NCI-H526 treated with DMSO at 0.1 percent for 48 hours (cell line): ENCODE results near the gene ARHGEF16.

Experiments
- DNase-seq: peaks from one replicate; lab custom pipeline; 2025; lab: John Stamatoyannopoulos, UW

The ARHGEF16 gene

DNA sequence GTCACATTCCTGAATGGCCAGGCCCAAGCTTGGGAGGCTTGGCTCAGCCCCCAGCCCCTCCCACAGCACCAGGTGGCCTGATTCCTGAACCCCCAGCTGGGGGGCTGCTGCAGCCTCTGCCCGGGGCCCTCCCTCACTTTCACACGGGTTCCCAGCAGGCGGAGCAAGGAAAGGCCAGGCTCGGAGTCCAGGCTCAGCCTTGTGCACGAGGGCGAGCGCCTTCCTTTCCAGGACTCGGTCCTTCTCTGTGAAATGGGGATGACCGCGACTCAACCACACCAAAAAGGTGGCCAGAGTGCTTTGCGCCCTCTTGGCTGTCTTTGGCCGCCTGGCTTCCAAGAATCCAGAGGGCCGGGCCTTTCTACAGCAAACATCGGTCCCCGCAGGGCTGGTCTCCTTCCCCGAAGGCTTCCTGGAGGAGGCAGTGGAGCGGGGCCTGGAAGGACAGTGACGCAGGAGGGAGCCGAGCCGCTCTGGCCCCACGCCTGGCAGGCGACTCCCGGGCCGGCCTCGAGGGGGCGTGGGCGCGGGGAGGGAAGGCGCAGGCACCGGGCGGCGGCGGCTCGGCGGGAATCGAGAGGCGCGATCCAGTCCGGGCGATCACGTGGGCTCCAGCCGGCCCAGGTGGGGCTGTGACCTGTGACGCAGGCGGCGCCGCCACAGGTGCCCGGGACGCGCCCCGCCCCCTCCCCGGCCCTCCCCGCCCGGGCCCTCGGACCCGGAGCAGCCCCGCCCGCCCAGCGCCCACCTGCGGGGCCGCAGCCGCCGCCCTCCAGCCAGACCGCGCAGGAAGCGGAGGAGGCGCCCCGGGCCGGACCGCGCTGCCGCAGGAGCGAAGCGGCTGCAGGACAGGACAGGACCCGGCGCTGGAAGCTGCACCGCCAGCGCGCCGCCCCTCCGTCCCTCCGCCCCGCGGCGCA is at the start of gene ARHGEF16:
TSS of gene ARHGEF16 (plus strand) at position 775 of the 920 bp plus-strand sequence. CDS start 8,420 bp downstream, outside the sequence.
- DNase-seq = peak; percentile 61

DNA sequence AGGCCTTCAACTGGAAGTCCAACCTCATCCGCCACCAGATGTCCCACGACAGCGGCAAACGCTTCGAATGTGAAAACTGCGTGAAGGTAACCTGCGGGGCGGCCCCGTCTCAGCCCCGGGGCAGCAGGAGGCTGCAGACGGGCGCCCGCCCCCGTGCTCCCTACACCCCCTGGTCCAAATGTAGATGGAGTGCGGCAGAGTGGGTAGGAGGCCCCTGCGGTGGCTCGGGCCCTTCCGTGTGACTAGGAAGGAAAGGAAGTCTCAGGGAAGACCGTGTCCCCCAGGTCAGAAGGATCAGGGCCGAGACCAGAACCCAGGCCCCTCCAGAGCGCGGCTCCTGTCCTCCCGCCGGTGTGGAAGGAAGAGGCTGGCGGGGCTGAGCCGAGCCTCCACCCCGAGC is 49.7 kb upstream of the ARHGEF16 start:
- DNase-seq = no peak

DNA sequence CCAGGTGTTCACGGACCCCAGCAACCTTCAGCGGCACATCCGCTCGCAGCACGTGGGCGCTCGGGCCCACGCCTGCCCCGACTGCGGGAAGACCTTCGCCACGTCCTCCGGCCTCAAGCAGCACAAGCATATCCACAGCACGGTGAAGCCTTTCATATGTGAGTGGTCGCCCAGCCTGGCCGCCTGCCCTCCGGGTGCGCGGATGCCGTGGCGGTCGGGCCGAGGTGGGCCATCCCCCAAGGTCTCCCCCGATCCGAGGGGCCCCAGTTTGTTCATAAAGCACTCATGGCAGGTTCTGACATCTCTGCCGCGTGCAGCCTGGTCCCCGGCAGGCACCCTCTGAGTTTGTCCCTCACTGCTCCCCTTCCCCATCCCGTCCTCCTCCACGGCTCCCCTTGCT is 49.0 kb upstream of the ARHGEF16 start:
- DNase-seq = no peak

DNA sequence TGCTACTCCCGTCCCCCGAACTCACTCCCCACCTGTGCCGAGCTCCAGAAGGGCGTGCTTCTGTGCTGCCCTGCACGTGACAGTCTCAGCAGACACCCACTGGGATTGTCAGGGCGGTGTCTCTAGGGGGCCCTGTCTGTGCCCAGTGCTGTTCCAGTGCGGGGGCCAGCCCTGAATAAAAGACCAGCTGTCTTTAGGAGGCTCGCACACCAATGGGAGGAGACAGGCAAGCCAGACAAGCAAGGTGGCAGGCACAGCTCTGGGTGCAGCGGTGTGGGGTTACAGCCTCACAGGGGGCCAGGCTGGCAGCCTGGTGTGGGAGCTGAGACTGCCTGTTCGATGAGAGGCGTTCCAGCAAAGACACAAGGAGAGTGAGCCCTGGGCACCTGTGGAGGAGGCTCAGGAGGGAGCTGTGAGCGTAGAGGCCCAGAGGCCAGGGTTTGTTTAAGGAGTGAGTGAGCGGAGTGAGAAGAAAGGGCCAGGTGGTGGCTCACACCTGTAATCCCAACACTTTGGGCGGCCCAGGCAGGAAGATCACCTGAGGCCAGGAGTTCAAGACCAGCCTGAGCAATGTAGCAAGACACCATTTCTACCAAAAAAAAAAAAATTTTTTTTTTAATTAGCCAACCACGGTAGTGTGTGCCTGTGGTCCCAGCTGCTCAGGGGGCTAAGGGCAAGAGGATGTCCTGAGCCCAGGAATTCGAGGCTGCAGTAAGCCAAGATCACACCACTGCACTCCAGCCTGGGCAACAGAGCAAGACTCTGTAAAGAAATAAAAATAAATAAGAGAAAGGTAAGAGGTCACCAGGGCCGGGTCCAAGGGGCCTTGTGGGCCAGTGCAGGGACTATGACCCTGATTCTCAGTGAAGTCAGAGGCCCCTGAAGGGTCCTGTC is 48.2 kb upstream of the ARHGEF16 start:
- DNase-seq = no peak

DNA sequence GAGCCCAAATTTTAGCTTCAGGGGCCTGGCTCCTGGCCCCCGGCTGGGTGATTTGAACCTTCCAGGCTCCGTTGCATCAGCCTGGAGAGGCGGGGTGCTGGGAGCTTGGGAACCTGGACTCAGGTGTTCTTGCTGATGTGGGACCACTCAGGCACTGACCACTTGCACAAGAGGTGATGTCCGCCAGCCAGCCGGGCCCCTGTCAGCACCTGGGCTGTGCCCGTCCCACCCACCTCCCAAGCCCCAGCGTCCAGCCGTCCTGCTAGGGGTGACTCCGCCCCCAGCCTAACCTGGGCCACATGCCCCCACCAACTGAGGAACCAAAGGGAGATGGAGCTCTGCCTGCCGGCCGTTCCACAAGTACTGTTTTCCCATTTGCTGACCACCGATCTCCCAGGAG is 47.4 kb upstream of the ARHGEF16 start:
- no peak for DNase-seq

DNA sequence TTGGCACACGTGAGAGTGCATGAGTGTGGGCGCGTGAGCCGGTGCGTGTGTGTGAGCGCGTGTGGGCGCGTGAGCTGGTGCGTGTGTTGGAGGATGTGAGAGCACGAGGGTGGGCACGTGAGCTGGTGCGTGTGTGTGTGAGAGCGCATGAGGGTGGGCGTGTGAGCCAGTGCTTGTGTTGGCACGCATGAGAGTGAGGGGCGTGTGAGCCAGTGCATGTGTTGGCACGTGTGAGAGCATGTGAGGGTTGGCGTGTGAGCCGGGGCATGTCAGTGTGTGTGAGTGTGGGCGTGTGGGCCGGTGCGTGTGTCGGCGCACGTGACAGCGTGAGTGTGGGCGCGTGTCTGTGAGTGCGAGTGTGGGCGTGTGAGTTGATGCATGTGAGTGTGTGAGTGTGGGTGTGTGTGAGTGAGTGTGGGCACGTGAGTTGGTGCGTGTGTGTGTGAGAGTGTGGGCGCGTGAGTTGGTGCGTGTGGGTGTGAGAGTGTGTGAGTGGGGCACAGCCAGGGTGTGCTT is 45.7 kb upstream of the ARHGEF16 start:
- DNase-seq = no peak

DNA sequence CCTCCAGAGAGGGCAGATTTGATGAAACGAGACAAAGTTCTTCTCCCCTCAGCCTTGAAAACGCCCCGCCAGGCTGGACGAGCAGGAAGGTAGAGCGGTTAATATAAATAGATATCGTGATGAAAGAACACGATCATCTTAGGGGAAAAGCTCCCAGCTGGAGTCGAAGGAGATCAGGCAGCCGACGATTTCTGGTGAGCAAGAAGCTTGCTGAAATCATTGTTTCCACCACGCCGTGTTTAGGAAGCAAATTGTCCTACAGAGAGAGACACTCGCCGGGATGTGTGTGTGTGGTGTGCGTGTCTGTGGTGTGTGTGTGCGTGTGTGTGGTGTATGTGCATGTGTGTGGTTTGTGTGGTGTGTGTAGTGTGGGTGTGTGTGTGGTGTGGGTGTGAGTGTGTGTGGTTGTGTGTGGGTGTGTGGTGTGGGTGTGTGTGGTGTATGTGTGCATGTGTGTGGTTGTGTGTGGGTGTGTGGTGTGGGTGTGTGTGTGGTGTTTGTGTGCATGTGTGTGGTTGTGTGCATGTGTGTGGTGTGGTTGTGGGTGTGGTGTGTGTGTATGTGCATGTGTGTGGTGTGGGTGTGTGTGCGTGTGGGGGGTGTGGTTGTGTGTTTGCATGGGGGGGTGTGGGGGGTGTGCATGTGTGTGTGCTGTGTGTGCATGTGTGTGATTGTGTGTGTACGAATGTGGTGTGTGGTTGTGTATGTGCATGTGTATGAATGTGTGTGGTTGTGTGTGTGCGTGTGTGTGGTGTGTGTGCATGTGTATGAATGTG is 44.9 kb upstream of the ARHGEF16 start:
- no peak for DNase-seq

DNA sequence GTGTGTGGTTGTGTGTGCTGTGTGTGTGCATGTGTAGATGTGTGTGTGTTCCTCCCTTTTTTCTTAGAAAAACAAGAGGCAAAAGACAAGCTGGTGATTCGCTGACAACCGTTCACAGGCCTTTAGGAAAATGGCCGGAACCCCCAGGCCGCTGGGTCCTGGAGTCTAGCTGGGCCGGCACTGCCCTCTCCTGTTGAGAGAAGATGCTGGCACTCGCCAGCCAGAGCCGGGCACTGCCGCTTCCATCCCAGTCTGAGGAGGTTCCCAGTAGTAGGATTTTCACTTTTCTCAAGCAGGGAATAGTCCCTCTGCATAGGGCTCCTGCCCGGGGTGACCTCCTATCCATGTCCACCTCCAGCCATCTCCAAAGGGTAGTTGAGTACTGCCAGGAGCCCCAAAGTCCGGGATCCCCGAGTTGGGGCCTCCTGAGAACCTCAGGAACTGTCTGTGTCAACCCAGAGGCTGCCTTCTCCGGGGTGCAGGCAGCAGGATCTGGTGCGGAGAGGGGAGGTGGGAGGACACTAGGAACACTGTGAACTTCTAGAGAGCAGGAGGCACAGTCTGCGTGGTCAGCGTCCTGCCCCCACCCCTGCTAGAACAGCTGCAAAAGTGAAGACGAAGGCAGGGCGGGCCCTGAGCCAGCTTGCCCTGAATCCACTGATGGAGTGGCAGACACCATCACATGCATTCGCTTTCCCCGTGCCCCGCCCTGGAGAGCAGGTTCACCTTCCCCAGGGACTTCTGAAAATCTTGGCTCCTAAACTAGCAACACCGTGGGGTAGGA is 44.1 kb upstream of the ARHGEF16 start:
- DNase-seq = no peak

DNA sequence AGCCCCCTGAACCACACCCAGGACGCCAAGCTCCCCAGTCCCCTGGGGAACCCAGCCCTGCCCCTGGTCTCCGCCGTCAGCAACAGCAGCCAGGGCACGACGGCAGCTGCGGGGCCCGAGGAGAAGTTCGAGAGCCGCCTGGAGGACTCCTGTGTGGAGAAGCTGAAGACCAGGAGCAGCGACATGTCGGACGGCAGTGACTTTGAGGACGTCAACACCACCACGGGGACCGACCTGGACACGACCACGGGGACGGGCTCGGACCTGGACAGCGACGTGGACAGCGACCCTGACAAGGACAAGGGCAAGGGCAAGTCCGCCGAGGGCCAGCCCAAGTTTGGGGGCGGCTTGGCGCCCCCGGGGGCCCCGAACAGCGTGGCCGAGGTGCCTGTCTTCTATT is 42.7 kb upstream of the ARHGEF16 start:
- no peak for DNase-seq

DNA sequence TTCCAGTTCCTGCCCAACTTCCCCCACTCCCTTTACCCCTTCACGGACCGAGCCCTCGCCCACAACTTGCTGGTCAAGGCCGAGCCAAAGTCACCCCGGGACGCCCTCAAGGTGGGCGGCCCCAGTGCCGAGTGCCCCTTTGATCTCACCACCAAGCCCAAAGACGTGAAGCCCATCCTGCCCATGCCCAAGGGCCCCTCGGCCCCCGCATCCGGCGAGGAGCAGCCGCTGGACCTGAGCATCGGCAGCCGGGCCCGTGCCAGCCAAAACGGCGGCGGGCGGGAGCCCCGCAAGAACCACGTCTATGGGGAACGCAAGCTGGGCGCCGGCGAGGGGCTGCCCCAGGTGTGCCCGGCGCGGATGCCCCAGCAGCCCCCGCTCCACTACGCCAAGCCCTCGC is 42.1 kb upstream of the ARHGEF16 start:
- no peak for DNase-seq

DNA sequence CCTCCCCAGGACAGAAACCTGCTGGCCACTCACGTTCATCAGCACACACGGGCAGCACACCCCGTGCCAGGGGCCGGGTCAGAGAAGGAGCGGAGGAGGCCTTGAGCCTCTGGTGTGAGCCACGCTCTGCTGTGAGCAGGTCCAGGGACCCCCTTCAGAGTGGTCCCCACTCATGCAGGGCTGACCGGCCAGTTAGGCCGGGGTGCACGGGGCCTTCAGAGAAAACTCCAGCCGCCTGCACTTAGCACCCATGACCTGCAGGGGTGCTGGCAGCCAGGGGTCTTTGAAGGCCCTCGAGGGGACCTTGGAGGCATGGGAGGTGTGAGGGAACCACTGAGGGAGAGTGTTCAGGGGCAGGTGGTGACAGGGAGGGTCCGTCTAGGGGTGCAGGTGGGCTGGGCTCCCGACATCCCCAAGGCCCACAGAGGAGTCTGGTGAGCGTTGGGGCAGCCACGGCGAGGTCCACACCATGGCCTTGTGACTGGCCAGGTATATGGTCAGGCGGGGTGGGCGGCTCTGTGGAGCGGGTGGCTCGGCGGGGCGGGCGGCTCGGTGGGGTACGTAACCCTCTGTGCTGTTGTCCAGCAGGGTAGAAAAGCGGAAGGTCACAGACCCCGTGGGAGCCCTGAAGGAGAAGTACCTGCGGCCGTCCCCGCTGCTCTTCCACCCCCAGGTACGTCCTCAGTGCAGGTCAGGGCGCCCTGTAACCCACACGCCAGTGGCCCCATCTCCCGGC is 40.3 kb upstream of the ARHGEF16 start:
- DNase-seq = no peak

DNA sequence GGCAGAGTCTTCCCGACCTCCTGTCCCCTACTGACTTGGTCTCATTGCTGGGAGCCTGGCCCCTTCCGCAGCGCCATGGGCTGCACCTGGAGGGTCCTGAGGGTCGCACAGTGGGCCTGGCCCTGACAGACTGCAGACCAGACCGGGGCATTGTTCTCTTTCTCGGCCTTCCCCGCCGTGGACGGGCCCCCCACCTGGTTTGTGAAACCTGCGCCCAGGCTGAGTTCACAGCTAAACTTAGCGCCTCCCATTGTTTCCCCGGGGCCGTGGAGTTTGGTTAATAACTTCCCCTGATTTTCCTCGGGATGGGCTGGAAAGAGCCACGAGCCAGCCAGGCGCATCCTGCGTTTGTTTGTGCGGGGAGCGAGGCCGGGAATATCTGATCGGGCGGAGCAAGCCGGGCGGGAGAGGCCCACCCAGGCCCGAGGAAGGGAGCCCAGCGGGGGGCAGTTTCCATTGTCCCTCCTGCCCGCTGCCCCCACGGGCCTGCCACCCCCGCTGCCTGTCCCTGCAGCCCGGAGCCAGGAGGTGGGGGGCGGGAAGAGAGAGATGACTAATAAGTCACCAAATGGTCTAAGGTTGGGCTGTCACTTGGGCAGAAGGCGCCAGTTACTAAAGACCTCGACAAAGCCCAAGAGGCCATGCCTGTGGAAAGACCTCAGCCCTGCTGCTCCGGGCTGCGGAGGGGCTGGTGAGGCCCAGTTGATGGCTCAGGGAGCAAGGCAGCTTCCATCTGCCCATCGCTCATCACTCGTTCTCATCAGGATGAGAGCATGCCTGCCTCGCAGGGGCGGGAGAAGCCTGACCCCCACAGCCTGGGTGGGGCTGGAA is 39.0 kb upstream of the ARHGEF16 start:
- no peak for DNase-seq

DNA sequence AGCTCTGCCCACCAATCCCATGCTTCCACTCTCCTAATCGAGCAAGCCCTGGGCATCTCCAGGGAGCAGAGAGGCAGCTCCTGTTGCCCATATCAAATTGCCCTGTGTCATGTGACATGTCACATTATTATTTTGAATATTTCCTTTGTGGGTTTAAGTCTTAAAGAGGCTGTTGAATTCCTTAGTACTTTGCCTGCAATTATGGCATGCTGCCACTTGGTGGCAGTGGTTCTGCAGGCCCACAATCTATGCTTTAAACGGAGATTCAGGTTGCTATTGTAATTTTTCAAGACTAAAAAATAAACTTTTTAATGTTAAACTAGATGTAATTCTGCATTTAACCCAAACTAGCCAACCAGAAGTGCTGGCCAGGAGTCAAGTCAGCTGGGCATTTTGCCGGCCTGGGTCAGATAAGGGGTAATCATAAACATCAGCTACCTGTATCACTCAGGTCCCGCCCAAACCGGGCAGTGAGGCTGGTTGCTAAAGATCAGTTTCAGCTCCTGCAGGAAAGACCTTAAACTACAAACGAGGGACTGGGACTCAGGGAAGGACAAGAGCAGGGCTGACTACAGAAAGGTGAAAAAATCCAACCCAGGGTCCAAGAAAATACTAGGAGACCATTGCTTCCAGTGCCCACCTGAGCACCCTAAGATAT is 37.3 kb upstream of the ARHGEF16 start:
- no peak for DNase-seq

DNA sequence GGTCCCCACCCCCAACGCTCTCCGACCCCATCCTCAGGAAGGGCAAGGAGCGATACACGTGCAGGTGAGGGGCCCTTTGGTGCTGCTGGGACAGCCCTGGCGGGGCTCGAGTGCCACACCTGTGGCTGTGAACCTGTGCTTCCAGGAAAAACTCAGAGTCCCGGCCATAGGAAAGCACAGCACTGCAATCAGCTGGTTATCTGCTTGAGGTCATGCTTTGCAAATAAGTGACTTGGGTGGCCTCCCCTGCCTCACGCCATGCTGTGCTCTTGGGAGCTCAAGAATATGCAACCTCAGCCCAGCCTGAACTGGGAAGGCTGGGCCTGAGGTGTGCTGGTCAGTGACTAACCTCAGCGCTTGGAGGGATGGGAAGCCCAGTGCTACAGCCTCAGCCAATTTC is 36.5 kb upstream of the ARHGEF16 start:
- no peak for DNase-seq

DNA sequence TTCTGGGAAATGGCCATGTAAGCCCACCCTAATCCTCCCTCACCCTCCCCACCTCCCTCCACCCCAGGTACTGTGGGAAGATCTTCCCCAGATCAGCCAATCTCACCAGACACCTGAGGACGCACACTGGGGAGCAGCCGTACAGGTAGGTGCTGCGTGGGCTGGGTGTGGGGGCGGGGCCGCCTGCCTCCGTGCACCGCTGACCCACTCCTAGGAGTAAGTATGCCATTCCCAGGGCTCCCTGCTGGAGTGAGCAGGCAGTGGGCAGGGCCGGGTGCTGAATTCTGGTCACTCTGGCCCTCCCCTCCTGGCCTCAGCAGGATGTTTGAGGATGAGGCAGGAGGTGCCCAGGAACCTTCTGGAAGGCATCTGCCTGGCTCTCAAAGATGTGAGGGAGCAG is 35.9 kb upstream of the ARHGEF16 start:
- no peak for DNase-seq

DNA sequence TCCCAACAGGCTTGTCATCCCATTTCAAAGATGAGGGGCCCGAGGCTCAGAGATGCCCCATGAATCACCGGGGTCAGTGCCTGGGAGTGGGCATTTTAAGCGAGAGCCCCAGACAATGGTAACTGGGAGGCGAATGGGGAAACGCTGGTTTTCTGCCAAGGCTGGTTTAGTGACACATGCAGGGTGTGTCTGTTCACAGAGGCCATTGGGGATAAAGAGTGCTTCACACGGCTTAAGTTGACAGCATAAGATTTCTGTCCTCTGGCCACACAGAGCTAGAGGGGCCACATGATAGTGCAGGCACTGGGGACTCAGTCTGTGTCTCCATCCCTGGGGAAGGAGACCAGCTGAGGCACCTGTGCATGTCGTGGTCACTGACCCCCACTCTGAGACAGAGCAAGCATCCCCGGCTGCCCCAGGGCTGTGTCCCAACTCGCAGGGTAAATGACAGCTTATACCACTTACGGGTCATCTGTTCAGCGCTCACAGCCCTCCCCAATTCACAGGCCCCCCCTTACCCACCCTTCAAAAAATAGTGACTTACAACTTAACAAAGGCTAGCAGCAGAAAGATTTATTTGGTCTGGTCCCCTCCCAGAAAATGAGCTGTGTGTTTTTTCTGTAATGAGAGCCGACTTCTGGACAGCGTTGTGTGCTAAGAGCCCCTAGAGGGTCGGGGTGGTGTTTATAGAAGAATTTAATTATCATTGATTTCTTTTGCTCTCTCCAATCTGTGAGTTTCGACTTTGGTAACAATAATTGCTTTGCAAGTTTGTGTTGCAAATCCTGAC is 34.9 kb upstream of the ARHGEF16 start:
- DNase-seq = no peak

DNA sequence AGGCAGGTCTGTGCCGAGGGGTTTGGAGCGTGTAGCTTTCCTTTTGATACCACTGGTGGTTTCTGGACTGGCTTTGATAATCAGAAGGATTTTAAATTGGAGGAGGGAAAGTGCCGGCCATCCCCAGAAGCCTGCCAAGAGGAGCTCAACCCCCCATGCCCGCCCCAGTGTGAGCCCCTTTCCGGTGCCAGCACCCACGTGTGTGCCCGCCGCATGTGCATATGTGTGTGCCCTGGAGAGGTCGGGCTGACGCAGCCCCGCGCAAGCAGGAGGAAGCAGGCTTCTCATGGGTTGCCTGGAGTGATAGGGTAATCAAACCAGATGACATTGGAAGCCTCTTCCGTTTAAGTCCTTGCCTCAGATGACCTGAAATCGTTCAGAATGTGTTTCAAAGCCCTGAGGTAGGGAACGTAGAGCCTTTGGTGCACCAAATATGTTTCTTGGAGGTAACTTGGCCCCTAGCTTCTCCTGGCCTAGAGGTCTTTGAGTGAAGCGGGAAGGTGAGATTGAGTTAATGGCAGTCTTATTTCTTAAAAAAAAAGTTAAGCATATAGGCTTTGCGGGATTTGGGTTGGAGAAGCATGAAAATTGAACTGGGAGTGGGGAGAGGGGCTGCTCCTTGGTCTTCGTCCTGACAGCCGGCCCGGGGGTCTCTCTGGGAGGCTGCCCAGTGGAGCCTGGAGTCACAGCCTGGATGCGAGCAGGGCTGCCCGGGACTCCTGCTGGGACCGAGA is 34.1 kb upstream of the ARHGEF16 start:
- no peak for DNase-seq
